GM12891 (cell line): Measurements from ENCODE around the gene GDPD2.

Experiments used
- POLR2A ChIP-seq: IDR thresholded peaks from 2 replicates; pipeline ENCODE4 v1.6.1; 2011; ENCODE audit warnings: low read depth, low read length, control low read depth
- POLR2AphosphoS5 ChIP-seq: IDR thresholded peaks from 2 replicates; pipeline ENCODE4 v1.6.1; 2011; ENCODE audit warnings: low read depth, low read length, control low read depth
- SPI1 ChIP-seq: IDR thresholded peaks from 2 replicates; pipeline ENCODE4 v1.6.1; 2011; ENCODE audit warnings: low read depth, low read length, control low read depth

- TF ChIP-seq POLR2A = no peak
- TF ChIP-seq SPI1 = no peak
- TF ChIP-seq POLR2AphosphoS5 = no peak
Measured at GRCh38 chrX:70452143-70452733, 29.1 kb downstream of the GDPD2 start.
